GM23248 (cell line): Measurements from ENCODE around the gene TRIM52. TPM values are rescaled to one million over a fixed set of nuclear protein-coding genes. Genes with fewer than 3 reads are reported as not detected.
A peak's percentile ranks its signal among the peaks of the same experiment; 100 is the strongest.
"Not testable (repeated sequence)": the region's sequence is repeated elsewhere in the genome, so short reads cannot be mapped to it uniquely, and the experiment has no call there.

ENCODE experiments used
- DNase-seq: peaks from one replicate; pipeline ENCODE4 v3.0.0-alpha.2; 2015
- H2AFZ ChIP-seq: fragments of 200-600 bp; sonication (generic); 2 replicates; pipeline ENCODE4 v1.6.1; 2016; ENCODE audit warnings: antibody characterized with exemption
- H3F3A ChIP-seq: fragments of 200-600 bp; sonication (generic); 2 replicates; pipeline ENCODE4 v1.6.1; 2016; ENCODE audit warnings: mild to moderate bottlenecking, antibody characterized with exemption, mixed run types; ENCODE audit not compliant: insufficient read depth
- H3K27ac ChIP-seq: fragments of 200-600 bp; sonication (generic); 2 replicates; pipeline ENCODE4 v1.5.1; 2016; ENCODE audit warnings: mild to moderate bottlenecking
- H3K27me3 ChIP-seq: fragments of 200-600 bp; sonication (generic); replicated peaks from 2 replicates; pipeline ENCODE4 v1.6.1; 2016; ENCODE audit warnings: mild to moderate bottlenecking; ENCODE audit not compliant: insufficient read depth
- H3K36me3 ChIP-seq: fragments of 200-600 bp; sonication (generic); 2 replicates; pipeline ENCODE4 v1.6.1; 2016; ENCODE audit warnings: low read depth, mild to moderate bottlenecking
- H3K4me1 ChIP-seq: fragments of 200-600 bp; sonication (generic); 2 replicates; pipeline ENCODE4 v1.6.1; 2016; ENCODE audit warnings: mild to moderate bottlenecking; ENCODE audit not compliant: insufficient read depth
- H3K4me2 ChIP-seq: fragments of 200-600 bp; sonication (generic); one replicate; pipeline ENCODE4 v1.6.1; 2016; ENCODE audit warnings: mild to moderate bottlenecking; ENCODE audit not compliant: unreplicated experiment
- H3K4me3 ChIP-seq: fragments of 200-600 bp; sonication (generic); 2 replicates; pipeline ENCODE4 v1.5.1; 2016; ENCODE audit warnings: mild to moderate bottlenecking
- H3K79me2 ChIP-seq: fragments of 200-600 bp; sonication (generic); 2 replicates; pipeline ENCODE4 v1.6.1; 2016; ENCODE audit warnings: mild to moderate bottlenecking; ENCODE audit not compliant: insufficient read depth
- H3K9ac ChIP-seq: fragments of 200-600 bp; sonication (generic); 2 replicates; pipeline ENCODE4 v1.6.1; 2016; ENCODE audit warnings: mild to moderate bottlenecking
- H3K9me2 ChIP-seq: fragments of 200-600 bp; sonication (generic); 2 replicates; pipeline ENCODE4 v1.6.1; 2016; ENCODE audit warnings: mixed run types, mild to moderate bottlenecking, moderate library complexity; ENCODE audit not compliant: insufficient read depth
- H3K9me3 ChIP-seq: fragments of 200-600 bp; sonication (generic); one replicate; pipeline ENCODE4 v1.6.1; 2017; ENCODE audit warnings: low read depth
- H4K20me1 ChIP-seq: fragments of 200-600 bp; sonication (generic); 2 replicates; pipeline ENCODE4 v1.6.0; 2016; ENCODE audit not compliant: insufficient read depth
- EZH2 ChIP-seq: fragments of 200-600 bp; sonication (generic); IDR thresholded peaks from 2 replicates; pipeline ENCODE4 v1.6.1; 2018; ENCODE audit warnings: antibody characterized with exemption, mild to moderate bottlenecking; ENCODE audit not compliant: insufficient read depth, poor library complexity, severe bottlenecking
- EZH2phosphoT487 ChIP-seq: fragments of 200-600 bp; sonication (generic); IDR thresholded peaks from 2 replicates; pipeline ENCODE4 v1.6.1; 2018; ENCODE audit warnings: antibody characterized with exemption, moderate library complexity, mild to moderate bottlenecking, low read depth; ENCODE audit not compliant: insufficient read depth
- WGBS, 2 experiments: methylation state at CpG; one replicate each; pipeline ENCODE4 v1.1.6; 2015 to 2017; ENCODE audit warnings: low lambda C conversion rate in 2 of 2, low coverage in 1 of 2; ENCODE audit errors: missing lambda C conversion rate in 2 of 2; 5-methylcytosine and 5-hydroxymethylcytosine counted together
- in situ Hi-C: fragments of 300-500 bp; cut with MboI; formaldehyde crosslinking; loops from 2 replicates; pipeline ENCODE4 v1.15.0; 2020
- polyA plus RNA-seq: library from polyadenylated mRNA; unstranded; fragments of >200 nt; fragmentation: Nextera tagmentation; extraction: Ambion mirVana; gene quantifications from 2 replicates; pipeline ENCODE4 v1.2.1, GENCODE V29; 2016
- total RNA-seq: library from RNA; depleted of rRNA; stranded (reverse); fragments of >200 nt; shearing (Covaris generic); gene quantifications from 2 replicates; pipeline ENCODE4 v1.2.3, GENCODE V29; 2014; rRNA removed

TRIM52 gene
- total RNA-seq (6.6 and 7.8 TPM in 2 replicates), polyA plus RNA-seq (4.1 and 5.3 TPM in 2 replicates)

DNA sequence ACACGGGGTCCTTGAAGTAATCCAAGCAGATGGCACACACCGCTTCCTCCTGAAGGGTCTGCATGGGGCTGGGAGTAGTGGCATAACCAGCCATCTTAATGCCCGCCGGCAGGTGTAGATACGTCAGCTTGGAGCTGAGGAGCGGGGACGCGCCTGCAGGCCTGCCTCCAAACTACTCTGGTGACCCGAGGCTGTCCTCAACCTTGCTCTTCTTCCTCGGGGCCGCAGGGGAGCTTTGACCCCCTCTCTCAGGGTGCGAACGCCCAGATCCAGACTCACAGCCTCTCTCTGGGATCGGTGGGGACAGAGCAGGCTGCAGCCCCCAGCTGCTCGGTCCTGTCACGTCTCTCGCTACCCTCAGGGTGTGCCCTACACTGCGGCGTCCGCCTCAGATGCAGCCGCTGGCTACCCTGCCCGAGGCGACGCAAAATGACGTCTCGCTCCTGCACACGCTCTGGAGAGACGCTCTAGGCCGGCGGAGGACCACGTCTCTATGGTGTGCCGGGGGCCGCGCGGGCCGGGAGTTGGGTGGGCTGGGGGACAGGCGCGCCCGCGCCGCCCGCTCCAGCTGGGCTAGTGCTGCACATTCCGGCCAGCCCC, at the start of gene TRIM52:
TSS of gene TRIM52 (minus strand) at position 424 of the 600 bp plus-strand sequence. CDS start at position 94, 330 bp downstream.
- Histone ChIP-seq H3K4me1 (peaks cover 25% of the 10 kb centered on the region), H3K79me2 (peaks cover 66% of the 10 kb centered on the region), H3F3A (peaks cover 24% of the 10 kb centered on the region; the same call in 1 of the 2 replicates), H3K4me2 (peak within 1 kb of the TSS; percentile 84), H3K9me3 (no peaks in the 10 kb centered on the region), H3K27ac (peak within 1 kb of the TSS; percentile 97), H4K20me1 (0 out of 2 replicates have a peak, but pooled peaks cover 8% of the 10 kb centered on the region), H3K4me3 (peak within 1 kb of the TSS; percentile 94), H3K36me3 (peaks cover 9% of the 10 kb centered on the region), H3K27me3 (no peaks in the 10 kb centered on the region), H3K9me2 (no peaks in the 10 kb centered on the region), H3K9ac (peak within 1 kb of the TSS; percentile 100), H2AFZ (peak within 1 kb of the TSS; percentile 87)
- DNase-seq, result peak; percentile 95
- in situ Hi-C loops, result no loop called here
- TF ChIP-seq EZH2 (no peak), EZH2phosphoT487 (no peak)
- 1% methylated on average over 42 to 43 of the region's 43 CpGs for WGBS, 2 experiments

DNA sequence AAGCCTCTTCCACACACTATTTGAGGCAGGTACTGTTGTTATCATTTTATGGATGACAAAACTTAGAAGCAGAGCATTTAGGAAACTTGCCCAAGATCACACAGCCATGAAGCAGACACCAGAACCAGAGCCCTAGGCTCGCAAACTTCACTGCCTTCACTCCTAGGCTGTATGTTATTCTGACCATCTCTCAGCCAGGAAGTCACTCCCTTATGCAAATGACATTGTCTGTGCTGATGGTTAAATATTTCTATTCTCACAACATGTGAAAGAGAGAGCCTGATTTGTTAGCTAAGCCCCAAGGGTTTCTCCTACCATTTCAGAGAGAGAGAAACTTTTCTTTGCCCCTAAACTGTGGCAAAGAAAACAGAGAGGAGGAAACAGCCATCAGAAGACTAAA, 26.4 kb upstream of the TRIM52 start:
- 95 to 100% methylated on average over 1 of the region's 1 CpG for WGBS, 2 experiments

GRCh38 chr5:181285962-181286705, 25.2 kb upstream of the TRIM52 start:
- WGBS, 2 experiments, result 87 to 91% methylated on average over 9 to 10 of the region's 10 CpGs
- H3K4me3 ChIP-seq, result not testable (repeated sequence)

More for the DNA sequence above, 26.4 kb upstream of the TRIM52 start:
- H3F3A ChIP-seq, H4K20me1 ChIP-seq, H3K9me3 ChIP-seq, in situ Hi-C loops, H3K4me3 ChIP-seq, H3K4me1 ChIP-seq, H3K9me2 ChIP-seq, H3K36me3 ChIP-seq, H3K27me3 ChIP-seq, H3K4me2 ChIP-seq, H3K79me2 ChIP-seq, H3K27ac ChIP-seq, DNase-seq, H3K9ac ChIP-seq, H2AFZ ChIP-seq: not testable (repeated sequence)

DNA sequence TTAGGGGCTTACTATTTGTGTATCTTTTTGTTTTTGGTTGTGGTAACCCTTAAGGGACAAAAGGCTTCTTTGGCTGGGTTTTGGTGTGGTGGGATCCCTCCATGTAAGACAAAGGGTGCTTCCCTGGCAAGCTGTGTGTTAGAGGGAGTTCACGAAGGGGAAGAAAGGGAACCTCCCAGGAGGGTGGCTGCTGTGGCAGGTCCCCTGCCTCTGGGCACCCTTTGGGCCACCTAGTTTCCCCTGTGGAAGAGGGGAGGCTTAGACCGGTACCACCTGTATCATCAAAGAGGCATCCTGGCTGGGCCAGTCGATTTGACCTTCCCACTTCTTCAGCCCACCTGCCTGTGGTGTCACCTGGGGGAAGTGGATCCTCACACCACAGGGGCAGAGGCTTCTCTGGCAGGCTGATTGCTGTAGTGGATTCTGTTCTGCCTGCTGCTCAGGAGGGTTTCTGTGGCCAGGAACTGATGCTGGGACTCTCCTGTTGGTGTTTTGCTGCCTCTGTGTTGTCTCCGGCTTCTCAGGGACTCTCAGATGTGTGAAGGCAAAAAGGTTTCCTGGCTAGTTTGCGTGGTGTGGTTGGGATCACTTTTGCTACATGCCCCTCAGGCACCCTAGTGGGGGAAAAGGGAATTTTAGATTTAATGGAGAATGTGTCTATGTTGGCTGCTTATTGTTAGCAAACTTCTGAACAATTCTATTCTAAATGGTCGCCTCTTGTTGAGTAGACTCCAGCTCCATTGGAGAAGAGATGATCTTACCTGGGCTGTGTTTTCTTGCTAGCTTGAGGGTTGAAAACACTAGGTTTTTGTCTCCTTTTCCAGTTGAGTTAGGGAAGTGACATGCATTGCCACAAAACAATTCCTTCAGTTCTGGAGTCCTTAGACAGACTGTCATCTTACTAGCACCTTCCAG, 23.2 kb upstream of the TRIM52 start:
- H3K27me3 ChIP-seq, H3K79me2 ChIP-seq, H3K4me2 ChIP-seq, H3K9ac ChIP-seq, H4K20me1 ChIP-seq, H3K36me3 ChIP-seq, H3K4me3 ChIP-seq, H3K9me3 ChIP-seq, DNase-seq, H3K27ac ChIP-seq, H3F3A ChIP-seq, in situ Hi-C loops, H2AFZ ChIP-seq, H3K4me1 ChIP-seq, H3K9me2 ChIP-seq: not testable (repeated sequence)
- WGBS, 2 experiments, result 48 to 52% methylated on average over 6 of the region's 6 CpGs

More at GRCh38 chr5:181285962-181286705, 25.2 kb upstream of the TRIM52 start:
- in situ Hi-C loops, H3K36me3 ChIP-seq, H3K4me2 ChIP-seq, H3K9me3 ChIP-seq, H3K9me2 ChIP-seq, H3K27me3 ChIP-seq, H3K9ac ChIP-seq, H3K27ac ChIP-seq, H2AFZ ChIP-seq, H3K4me1 ChIP-seq, H3K79me2 ChIP-seq, H4K20me1 ChIP-seq, DNase-seq, H3F3A ChIP-seq: not testable (repeated sequence)
